Measurements from ENCODE around the gene CDKN3. TPM values are rescaled to one million over a fixed set of nuclear protein-coding genes. Genes with fewer than 3 reads are reported as not detected.
"Not testable (repeated sequence)": the region's sequence is repeated elsewhere in the genome, so short reads cannot be mapped to it uniquely, and the experiment has no call there.

Gene CDKN3
- total and polyA plus RNA-seq, 8 donors, result 1.8 to 20.8 (median 6.2) TPM; not detected in 2

DNA sequence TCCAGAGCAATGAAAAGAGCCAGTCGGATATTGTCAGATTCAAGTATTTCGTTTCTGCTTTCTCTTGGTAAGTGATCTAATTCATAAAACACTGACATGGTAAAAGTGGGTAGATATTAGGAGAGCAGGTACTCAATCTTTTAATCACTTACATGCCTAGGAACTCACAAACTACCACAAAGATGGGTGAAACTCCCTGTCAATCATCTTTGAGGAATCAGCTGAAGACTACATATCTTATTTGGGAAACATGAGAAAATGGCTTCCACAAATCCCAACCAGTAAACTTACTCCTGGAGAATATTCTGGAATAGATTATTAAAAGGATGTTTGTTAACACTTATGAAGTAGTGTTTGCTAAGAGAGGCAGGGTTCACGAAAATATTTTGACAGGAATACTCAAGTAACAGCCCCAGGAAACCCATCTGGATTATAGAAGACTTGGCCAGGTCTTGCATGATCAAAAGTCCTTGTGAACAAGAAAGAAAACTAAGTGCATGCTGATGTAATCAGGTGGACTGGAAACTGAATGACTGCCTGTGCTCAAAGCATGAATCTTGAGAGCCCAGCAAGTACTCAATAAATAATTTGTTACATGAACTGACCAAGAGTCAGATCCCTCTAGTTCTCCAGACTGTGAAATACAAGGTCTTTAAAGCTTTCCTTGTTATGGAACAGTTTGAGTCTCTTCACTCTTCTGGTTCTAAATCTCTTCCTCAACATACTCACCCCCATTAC lies 28.9 kb downstream of the CDKN3 start:
- Histone ChIP-seq H3K27me3 (no peaks in the 10 kb centered on the region), H3K4me3 (no peak overlapping the region), H3K9me3 (no peaks in the 10 kb centered on the region), H3K4me1 (peaks cover 0 to 2% (median 0%) of the 10 kb centered on the region in 4 donors), H3K36me3 (peaks cover 20 to 68% (median 57%) of the 10 kb centered on the region in 4 donors), H3K27ac (no peak overlapping the region)
- WGBS, 5 donors, result 78 to 86% (median 82%) methylated on average over 3 of the region's 3 CpGs
- TF ChIP-seq EP300 (IDR thresholded peaks at IDR 0.05), result no peak
- no peak for TF ChIP-seq POLR2AphosphoS5 (IDR thresholded peaks at IDR 0.05)
- no peak for TF ChIP-seq POLR2A (IDR thresholded peaks at IDR 0.05)
- TF ChIP-seq, protein P1, sequence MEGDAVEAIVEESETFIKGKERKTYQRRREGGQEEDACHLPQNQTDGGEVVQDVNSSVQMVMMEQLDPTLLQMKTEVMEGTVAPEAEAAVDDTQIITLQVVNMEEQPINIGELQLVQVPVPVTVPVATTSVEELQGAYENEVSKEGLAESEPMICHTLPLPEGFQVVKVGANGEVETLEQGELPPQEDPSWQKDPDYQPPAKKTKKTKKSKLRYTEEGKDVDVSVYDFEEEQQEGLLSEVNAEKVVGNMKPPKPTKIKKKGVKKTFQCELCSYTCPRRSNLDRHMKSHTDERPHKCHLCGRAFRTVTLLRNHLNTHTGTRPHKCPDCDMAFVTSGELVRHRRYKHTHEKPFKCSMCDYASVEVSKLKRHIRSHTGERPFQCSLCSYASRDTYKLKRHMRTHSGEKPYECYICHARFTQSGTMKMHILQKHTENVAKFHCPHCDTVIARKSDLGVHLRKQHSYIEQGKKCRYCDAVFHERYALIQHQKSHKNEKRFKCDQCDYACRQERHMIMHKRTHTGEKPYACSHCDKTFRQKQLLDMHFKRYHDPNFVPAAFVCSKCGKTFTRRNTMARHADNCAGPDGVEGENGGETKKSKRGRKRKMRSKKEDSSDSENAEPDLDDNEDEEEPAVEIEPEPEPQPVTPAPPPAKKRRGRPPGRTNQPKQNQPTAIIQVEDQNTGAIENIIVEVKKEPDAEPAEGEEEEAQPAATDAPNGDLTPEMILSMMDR (IDR thresholded peaks at IDR 0.05), result no peak
- intact Hi-C loops (cut with DNase I; ENCODE audit: low total_unique reads), result no loop called here
- no peak for DNase-seq

DNA sequence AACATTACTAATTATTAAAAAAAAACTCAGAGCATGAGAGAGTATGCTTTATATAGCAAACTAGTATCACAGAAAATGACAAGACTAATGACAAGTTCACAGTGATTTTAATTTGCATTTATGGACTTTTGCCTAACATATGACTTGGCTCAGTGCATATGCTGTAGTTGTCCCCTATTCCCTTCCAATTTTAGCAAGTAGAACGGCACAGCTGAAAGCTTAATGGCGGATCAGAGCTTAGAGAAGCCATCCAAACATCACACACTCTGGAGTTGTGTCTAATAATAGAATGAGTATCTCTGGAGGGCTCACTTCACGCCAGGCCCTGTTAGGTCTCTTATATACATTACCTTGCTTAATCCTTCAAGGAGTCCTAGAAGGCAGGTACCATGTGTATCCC lies 31.1 kb downstream of the CDKN3 start:
- H3K4me1 ChIP-seq, result no peaks in the 10 kb centered on the region
- H3K27me3 ChIP-seq, result no peaks in the 10 kb centered on the region
- H3K4me3 ChIP-seq, result no peak overlapping the region
- intact Hi-C loops (cut with DNase I; ENCODE audit: low total_unique reads), result no loop called here
- H3K9me3 ChIP-seq, result no peaks in the 10 kb centered on the region
- H3K27ac ChIP-seq, result no peak overlapping the region
- DNase-seq, result no peak
- WGBS, 5 donors, result 82 to 92% (median 87%) methylated on average over 3 of the region's 3 CpGs
- TF ChIP-seq EP300 (IDR thresholded peaks at IDR 0.05) (no peak), POLR2A (IDR thresholded peaks at IDR 0.05) (no peak), POLR2AphosphoS5 (IDR thresholded peaks at IDR 0.05) (no peak)
- H3K36me3 ChIP-seq, result peaks cover 20 to 75% (median 66%) of the 10 kb centered on the region in 4 donors

DNA sequence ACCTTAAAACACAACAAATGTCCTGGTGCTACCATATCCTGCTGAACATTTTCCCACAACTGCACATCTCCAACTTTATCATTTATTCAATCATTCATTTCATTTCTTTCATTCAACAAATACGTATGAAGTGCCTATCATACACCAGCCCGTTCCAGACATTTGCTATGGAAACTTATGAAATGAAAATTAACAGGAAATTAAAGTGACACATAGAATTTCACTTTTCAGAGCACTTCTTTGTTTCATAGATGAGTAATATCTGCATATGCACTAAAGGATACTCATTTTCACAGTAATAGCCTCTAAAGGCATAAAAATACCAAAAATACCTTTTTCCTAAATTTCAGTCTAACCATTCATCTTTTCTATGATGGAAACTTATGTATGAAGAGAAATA lies 31.7 kb downstream of the CDKN3 start:
- no peak for DNase-seq
- intact Hi-C loops (cut with DNase I; ENCODE audit: low total_unique reads), result no loop called here
- Histone ChIP-seq H3K36me3 (peaks cover 20 to 73% (median 65%) of the 10 kb centered on the region in 4 donors), H3K4me1 (peaks cover 0 to 5% (median 2%) of the 10 kb centered on the region in 4 donors), H3K27ac (no peak overlapping the region), H3K9me3 (no peaks in the 10 kb centered on the region), H3K27me3 (no peaks in the 10 kb centered on the region), H3K4me3 (no peak overlapping the region)
- 89 to 92% (median 90%) methylated on average over 2 of the region's 2 CpGs for WGBS, 5 donors
- TF ChIP-seq POLR2AphosphoS5 (IDR thresholded peaks at IDR 0.05) (no peak), POLR2A (IDR thresholded peaks at IDR 0.05) (no peak), EP300 (IDR thresholded peaks at IDR 0.05) (no peak)
- TF ChIP-seq, protein P1 (IDR thresholded peaks at IDR 0.05), result no peak

DNA sequence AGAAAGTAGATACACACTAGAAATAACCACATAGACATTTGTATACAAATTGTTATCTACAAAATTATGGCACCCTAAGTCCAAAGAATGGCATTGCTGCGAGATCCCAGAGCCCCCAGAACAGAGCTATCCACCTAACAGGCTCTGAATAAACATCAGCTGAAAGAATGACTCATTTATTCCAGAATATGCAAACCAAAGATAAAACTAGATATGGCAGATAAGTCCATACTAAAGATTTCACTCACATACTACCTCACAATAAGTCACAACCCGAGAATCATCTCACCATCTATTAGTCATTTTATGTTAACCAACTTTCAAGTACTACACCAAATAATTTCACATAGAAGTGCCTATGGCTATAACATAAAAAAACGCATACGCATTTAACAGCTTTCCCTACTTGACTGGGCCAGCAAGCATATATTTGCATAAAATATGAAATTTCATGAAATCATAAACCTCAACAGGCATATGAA lies 38.7 kb downstream of the CDKN3 start:
- no peaks in the 10 kb centered on the region for H3K27me3 ChIP-seq
- H3K27ac ChIP-seq, result no peak overlapping the region
- peaks cover 0 to 15% (median 12%) of the 10 kb centered on the region in 4 donors for H3K36me3 ChIP-seq
- H3K9me3 ChIP-seq, result no peaks in the 10 kb centered on the region
- TF ChIP-seq POLR2A (IDR thresholded peaks at IDR 0.05), result no peak
- TF ChIP-seq EP300 (IDR thresholded peaks at IDR 0.05), result no peak
- TF ChIP-seq POLR2AphosphoS5 (IDR thresholded peaks at IDR 0.05), result no peak
- TF ChIP-seq, protein P1 (IDR thresholded peaks at IDR 0.05), result no peak
- 61 to 72% (median 63%) methylated on average over 4 of the region's 4 CpGs for WGBS, 5 donors
- no peak overlapping the region for H3K4me3 ChIP-seq
- H3K4me1 ChIP-seq, result peaks cover 10 to 66% (median 40%) of the 10 kb centered on the region in 4 donors
- no peak for DNase-seq
- intact Hi-C loops (cut with DNase I; ENCODE audit: low total_unique reads), result no loop called here

DNA sequence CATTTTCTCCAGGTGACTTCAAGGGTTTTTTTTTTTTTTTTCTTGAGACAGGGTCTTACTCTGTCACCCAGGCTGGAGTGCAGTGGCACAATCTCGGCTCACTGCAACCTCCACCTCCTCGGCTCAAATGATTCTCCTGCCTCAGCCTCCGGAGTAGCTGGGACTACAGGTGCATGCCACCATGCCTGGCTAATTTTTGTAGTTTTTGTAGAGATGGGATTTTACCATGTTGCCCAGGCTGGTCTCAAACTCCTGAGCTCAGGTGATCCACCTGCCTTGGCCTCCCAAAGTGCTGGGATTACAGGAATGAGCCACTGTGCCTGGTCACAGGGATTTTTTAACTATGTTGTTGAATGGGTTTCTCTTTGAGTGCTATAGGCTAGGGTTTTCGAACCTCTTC lies 41.1 kb downstream of the CDKN3 start:
- H3K27me3 ChIP-seq; intact Hi-C loops (cut with DNase I; ENCODE audit: low total_unique reads); H3K36me3 ChIP-seq; H3K27ac ChIP-seq; H3K9me3 ChIP-seq; DNase-seq; H3K4me3 ChIP-seq: not testable (repeated sequence)
- H3K4me1 ChIP-seq, result peaks cover 14 to 74% (median 46%) of the 10 kb centered on the region in 4 donors
- WGBS, 5 donors, result 87 to 97% (median 95%) methylated on average over 4 of the region's 4 CpGs

Measured in stomach (tissue), 9 donors.